ENCODE measurements around the gene PPIA.
A peak's percentile ranks its signal among the peaks of the same experiment; 100 is the strongest.
"Not testable (repeated sequence)": the region's sequence is repeated elsewhere in the genome, so short reads cannot be mapped to it uniquely, and the experiment has no call there.

PPIA gene

DNA sequence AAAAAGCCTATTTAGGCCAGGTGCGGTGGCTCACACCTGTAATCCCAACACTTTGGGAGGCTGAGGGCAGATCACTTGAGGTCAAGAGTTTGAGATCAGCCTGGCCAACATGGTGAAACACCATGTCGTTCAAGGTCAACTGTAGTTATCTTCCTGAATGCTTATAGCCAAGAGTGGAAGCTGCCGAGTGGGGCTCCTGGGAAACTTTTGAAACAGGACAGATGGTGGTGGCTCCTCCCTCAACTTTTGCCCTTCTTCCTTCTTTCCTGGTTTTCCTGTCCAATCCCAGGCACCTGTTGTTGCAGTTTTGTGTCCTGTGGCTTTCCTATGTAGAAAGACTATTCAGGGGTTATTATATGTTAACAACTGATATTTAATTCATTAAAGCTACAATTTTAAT is 8.7 kb upstream of the PPIA start:
- no peak for DNase-seq (ENCODE audit: low read depth)

DNA sequence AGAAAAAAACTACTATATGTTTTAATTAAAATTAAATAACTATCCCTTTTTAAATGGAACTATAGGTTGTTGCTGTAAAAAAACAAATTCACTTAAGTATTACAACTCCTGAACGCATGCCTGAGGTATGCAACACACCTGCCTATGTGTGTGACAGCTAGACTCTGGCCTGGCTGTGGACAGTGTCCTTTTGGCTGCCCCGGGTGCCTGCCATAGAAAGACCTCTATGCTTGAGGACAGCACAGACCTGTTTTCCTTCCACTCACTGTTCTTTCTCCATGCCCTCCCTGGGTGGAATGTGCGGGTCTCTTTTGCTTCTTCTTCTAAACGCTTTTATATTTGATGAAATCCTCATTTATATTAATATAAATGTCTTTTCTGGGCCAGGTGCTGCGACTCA is 6.5 kb upstream of the PPIA start:
- no peak for DNase-seq (ENCODE audit: low read depth)

- DNase-seq (ENCODE audit: low read depth), result no peak
Observed at GRCh38 chr7:44791278-44792219, 4.9 kb upstream of the PPIA start.

DNA sequence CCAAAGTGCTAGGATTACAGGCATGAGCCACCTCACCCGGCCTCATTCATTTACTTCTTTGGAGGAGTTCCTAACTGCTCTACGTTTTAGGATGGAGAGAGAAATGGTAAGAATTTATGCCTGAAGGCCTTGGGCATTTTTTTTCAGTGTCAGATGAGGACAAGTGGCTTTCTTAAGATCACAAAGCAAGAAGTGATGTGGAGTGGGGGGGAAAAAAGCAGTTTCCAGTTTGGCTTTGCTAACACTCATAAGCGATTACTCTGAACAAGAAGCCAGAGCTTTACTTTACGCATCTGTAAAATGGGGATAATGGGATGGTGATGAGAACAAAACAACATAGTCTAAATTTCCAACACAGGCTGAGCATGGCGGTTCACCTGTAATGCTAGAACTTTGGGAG is 2.6 kb upstream of the PPIA start:
- no peak for DNase-seq (ENCODE audit: low read depth)

DNA sequence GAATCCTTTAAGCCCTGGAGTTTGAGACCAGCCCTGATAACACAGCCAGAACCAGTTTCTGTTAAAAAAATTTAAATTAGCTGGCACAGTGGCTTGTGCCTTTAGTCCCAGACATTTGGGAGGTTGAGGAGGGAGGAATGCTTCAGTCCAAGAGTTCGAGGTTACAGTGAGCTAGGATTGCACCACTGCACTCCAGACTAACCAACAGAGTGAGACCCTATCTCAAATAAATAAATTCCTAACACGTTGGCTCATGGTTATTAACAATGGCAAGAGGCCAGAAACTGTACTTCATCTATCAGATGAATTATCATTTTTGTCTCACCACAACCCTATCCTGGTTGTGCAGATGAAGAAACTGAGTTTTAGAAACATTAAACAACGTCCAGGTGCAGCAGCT is 2.1 kb upstream of the PPIA start:
- no peak for DNase-seq (ENCODE audit: low read depth)

- peak; percentile 55 for DNase-seq (ENCODE audit: low read depth)
Observed at GRCh38 chr7:44796034-44796503, 412 bp upstream of the PPIA start.

DNA sequence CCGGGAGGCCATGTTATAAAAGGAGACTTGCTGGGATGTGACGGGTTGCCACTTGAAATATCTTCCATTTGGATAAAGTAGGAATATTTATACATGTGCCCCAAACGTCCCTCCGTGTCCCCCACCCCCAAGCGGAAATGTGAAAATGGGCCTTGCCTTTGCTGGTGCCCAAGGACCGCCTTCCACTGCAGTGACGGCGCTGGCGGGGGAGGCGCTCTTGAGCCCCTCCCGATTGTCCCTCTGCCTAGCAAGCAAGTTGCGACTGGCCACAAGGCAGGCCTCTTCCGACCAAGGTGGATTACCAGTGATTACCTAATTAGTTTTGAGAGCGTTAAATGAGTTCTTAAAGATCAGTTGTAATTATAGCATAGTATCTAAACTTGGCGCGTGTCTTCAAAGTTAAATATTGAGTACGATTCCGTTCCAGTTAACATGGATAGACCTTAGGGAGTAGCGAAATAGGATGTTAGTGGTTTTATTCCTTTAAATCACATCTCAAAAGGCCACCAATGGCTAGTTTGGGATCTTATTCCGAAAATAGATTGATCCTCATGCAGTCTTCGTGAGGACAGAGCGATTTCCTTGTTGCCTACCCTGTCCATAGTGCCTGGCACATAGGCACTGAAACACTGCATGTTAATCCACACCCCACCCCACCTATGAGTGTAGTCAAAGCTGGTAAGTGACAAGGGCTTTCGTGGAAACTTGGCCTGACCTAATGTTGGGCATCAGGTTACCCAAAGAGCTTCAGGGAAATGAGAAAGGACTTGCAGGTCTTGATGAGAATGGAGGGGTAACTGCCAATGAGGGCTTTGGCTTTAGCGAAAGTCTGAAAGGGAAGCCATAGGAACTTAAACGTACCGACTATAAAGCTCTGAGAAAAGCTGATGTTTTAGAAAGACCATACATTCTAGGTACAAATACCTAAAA is 1.1 kb downstream of the PPIA start:
- peak; percentile 79 for DNase-seq (ENCODE audit: low read depth)

DNA sequence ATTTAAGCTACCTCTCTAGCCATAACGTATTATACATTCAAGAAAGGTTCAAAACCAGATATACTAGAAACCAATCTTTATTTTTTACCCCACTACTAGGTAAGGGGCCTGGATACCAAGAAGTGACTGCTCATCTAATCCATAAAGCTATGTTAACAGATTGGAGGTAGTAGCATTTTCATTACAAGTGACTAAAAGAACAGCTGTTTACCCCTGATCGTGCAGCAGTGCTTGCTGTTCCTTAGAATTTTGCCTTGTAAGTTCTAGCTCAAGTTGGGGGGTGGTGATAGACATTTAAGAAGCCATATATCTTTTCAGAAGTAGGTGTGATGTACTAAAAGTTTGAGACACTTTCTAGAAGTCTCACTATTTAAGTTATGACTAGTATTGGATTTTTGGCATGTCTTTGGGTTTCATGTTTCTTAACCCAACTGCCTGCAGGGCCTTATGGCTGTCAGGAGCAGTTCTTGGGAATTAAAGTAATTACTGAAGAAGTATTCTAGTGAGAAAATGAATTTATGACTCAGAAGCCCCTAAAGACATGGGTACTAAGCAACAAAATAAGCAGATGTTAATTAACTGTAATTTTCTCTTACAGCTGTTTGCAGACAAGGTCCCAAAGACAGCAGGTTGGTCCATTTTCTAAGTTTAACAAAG is 2.3 kb downstream of the PPIA start:
- DNase-seq (ENCODE audit: low read depth), result no peak

DNA sequence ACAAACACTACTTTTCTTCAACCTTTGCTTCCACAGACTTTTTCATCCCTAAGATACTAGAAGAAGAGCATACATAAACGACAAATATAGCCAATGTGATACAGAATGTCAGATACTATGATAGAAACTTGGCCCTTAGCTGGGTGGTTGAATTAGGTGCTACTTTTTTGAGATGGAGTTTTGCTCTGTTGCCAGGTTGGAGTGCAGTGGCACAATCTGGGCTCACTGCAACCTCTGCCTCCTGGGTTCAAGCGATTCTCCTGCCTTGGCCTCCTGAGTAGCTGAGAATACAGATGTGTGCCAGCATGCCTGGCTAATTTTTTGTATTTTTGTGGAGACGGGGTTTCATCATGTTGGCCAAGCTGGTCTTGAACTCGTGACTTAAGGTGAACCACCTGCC is 3.5 kb downstream of the PPIA start:
- no peak for DNase-seq (ENCODE audit: low read depth)

DNA sequence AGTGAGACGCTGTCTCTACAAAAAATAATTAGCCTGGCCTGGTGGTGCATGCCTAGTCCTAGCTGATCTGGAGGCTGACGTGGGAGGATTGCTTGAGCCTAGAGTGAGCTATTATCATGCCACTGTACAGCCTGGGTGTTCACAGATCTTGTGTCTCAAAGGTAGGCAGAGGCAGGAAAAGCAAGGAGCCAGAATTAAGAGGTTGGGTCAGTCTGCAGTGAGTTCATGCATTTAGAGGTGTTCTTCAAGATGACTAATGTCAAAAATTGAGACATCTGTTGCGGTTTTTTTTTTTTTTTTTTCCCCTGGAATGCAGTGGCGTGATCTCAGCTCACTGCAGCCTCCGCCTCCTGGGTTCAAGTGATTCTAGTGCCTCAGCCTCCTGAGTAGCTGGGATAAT is 5.4 kb downstream of the PPIA start:
- no peak for DNase-seq (ENCODE audit: low read depth)

- no peak for DNase-seq (ENCODE audit: low read depth)
Observed at GRCh38 chr7:44802418-44803025, 6.0 kb downstream of the PPIA start.

DNA sequence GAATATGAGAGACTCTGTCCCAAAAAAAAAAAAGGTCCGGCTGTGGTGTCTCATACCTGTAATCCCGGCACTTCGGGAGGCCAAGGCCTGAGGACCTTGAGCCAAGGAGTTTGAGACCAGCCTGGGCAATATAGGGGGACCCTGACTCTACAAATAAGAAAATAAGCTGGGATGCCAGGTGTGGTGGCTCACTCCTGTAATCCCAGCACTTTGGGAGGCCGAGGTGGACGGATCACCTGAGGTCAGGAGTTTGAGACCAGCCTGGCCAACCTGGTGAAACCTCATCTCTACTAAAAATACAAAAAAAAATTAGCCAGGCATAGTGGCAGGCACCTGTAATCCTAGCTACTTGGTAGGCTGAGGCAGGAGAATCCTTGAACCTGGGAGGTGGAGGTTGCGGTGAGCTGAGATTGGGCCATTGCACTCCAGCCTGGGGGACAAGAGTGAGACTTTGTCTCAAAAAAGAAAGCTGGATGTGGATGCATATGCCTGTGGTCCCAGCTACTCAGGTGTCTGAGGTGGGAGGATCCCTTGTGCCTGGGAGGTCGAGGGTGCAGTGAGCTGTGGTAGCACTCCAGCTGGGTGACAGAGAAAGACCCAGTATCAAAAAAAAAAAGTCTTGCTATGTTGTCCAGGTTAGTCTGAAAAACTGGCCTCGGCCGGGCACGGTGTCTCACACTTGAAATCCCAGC is 7.5 kb downstream of the PPIA start:
- DNase-seq (ENCODE audit: low read depth), result not testable (repeated sequence)

- no peak for DNase-seq (ENCODE audit: low read depth)
Observed at GRCh38 chr7:44805950-44806349, 9.5 kb downstream of the PPIA start.

DNA sequence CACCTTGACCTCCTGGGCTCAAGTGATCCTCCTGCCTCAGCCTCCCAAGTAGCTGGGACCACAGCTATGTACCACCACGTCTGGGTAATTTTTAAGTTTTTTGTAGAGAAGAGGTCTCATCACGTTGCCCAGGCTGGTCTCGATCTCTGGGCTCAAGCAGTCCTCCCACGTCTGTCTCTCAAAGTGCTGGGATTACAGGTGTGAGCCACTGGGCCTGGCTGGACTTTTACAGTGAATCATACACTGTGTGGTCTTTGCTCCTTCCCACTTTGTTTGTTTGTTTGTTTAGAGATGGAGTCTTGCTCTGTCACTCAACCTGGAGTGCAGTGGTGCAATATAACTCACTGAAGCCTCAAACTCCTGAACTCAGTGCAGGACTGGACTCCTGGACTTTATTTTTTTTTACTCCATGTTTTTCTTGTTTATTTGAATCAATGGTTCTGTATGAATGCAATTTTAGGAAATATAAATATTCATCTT is 12.5 kb downstream of the PPIA start:
- DNase-seq (ENCODE audit: low read depth), result no peak

- no peak for DNase-seq (ENCODE audit: low read depth)
Observed at GRCh38 chr7:44811093-44811492, 14.6 kb downstream of the PPIA start.

DNA sequence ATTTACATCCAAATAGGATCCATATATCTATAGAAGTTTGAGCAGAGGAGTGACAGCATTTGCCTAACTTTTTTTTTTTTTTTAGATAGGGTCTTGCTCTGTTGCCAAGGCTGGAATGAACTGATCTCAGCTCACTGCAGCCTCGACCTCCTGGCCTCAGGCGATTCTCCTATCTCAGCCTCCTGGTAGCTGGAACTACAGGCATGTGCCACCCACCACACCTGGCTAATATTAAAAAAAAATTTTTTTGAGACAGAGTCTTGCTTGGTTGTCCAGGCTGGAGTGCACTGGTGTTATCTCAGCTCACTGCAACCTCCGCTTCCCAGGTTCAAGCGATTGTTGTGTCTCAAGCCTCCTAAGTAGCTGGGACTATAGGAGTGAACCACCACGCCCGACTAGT is 15.1 kb downstream of the PPIA start:
- DNase-seq (ENCODE audit: low read depth), result no peak

- no peak for DNase-seq (ENCODE audit: low read depth)
Observed at GRCh38 chr7:44814919-44815318, 18.4 kb downstream of the PPIA start.

- no peak for DNase-seq (ENCODE audit: low read depth)
Observed at GRCh38 chr7:44819292-44819691, 22.8 kb downstream of the PPIA start.

GRCh38 chr7:44823255-44823781 is 26.8 kb downstream of the PPIA start:
- DNase-seq (ENCODE audit: low read depth), result no peak

DNA sequence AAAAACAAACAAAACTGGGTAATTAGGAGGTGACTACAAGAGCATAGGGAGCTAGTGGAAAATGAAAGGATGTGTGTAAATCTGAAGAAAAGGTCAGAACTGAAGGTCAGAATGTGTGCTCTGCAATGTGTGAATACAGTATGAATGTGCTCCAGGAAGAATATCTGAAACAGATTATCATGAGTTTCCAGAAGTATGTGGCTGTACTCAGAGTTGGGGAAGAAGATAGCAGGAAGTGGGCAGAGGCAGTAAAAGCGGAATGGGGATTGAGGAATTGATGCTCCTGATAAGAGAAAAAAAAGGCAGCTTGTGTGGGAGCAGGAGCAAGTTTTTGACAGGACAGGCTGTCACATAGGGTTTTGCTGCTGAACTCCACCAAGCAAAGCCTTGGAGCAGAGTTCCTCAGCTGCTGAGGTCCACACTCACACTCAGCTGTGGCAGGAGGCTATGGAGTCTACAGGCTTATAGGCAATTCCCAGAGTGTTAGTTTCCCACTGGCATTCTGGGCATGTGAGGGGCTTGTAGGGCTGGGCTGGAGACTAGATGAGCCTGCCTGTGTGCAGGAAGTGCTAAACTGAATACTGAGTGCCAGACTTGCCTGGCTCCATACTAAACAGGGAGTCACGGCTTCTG is 28.5 kb downstream of the PPIA start:
- no peak for DNase-seq (ENCODE audit: low read depth)

Data from HS-5 (cell line).